COLO668 (cell line): ENCODE results near the gene EFL1.
"Not testable (repeated sequence)": the region's sequence is repeated elsewhere in the genome, so short reads cannot be mapped to it uniquely, and the experiment has no call there.

Source experiments
- DNase-seq: peaks from one replicate; lab custom pipeline; 2025; ENCODE audit not compliant: unreplicated experiment; lab: John Stamatoyannopoulos, UW

Gene EFL1

DNA sequence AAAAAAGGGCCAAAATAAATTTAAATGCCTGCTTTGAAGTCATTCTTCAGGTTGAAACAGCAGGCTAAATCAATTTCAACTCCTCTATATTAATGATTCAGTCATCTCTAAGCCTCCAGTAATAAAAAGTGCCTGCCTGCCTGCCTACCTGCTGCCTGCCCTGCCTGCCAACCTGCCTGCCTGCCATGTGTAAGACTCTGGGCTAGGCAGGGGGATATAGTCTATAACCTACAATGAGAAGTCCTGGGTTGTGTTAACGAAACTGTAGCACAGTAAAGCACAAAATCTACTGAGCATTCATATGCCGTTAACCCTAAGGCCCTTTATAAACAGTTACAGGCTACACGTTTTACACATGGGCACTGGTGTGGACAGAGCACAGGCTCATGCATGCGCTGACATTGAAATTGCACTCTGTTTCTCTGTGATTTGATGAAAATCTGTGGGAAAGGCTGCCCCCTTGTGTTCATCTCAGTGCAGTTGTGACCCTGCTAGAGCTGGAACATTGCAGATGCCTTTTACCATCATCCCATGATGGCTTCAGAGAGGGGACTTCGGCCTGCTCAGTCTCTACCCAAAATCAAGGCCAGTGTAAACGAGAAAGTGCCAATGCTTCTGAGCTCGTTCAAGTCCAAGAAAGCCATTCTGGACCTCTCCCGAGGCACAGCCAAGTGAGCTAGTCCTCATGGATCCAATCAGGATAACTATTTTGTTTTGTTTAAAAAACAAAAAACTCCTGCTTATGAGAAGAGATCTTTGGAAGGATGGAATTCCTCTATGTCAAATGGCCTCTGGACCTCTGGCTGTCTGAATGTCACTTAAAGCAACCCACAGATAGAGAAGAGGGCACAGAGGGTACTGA is 64.6 kb downstream of the EFL1 start:
- peak; percentile 44 for DNase-seq

DNA sequence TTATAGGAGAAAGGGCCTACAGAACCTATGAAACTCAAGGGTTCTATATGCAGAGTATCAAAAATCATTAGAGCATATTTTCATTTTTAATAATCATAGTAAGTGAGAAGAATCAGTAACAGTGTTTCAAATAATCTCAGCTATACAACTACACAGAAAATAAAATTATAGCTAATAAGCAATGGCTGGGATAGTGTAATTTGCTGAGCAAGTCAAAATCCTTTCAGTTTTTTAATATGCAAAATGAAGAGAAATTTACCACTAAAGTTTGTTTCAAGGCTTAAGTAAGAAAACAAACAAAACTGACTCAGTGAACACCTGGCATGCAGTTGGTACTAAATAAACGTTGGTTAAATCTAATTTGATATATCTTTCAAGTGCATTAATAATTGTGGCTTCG is 66.2 kb downstream of the EFL1 start:
- DNase-seq, result no peak

GRCh38 chr15:82195818-82196217 is 66.7 kb downstream of the EFL1 start:
- not testable (repeated sequence) for DNase-seq

DNA sequence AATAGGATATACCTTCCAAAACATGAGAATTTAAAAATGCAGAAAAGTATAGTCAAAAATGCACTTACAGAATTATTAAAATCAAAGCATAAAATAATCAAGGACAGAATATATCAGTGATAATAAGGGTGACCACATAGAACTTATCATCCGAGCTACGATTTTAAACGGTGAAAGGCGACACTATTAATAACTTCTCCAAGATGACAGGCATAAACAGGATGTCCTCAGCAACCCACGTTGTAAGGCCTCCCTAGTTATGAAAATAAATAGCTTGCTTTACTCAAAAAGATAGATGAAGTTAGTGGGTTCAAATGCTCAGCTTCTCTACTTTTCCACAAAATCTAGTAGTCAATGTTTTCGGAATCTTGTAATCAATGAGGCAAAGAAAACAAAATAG is 68.0 kb downstream of the EFL1 start:
- not testable (repeated sequence) for DNase-seq

- DNase-seq, result not testable (repeated sequence)
Observed at GRCh38 chr15:82193435-82193834, 69.1 kb downstream of the EFL1 start.

DNA sequence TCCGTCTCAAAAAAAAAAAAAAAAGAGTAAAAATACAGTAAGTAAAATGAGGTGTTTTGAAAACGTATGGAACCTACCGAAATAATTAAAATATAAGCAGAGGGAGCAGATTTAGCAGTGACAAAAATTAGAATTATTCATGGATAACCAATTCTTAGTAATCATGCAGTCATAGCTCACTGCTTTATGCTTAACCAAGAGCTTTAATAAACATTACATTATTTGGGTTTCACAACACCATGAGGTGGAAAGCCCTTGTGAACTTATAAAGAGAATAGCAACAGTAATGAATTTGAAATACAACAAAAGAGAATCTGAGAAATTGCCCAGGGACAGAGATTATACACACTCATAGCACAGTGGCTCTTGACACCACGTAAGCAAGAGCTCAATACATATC is 70.1 kb downstream of the EFL1 start:
- not testable (repeated sequence) for DNase-seq

DNA sequence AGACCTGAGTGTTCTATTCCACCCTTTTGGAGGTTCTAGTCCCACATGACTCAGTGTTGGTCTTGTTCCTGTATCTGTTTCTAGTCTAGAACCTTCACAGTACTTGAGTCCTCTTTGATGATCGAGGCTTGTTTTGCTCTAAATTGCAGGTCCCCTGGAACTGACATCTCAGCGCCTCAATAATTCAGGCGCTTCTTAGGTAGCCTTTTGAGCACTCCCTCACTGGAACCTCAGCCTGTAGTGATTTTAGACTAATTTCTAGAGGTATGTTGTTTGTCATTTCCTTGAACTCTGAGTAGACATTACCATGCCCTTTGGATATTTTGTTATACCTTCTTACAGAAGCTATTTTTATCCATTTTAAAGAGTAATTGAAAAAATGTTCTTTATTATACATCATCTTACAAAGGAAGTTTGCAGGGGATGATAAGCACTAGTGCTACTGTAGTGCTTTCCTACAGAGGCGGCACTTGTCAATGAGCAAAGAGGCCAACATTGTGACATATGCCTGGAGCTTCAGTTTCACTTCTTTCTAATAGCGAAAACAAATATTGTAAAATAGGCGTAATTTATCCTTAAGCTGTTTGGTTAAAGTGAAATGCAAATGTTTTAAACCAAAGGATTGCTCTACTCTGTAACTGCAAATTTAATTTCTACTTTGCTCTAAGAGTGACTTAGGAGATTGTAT is 75.7 kb downstream of the EFL1 start:
- DNase-seq, result no peak

DNA sequence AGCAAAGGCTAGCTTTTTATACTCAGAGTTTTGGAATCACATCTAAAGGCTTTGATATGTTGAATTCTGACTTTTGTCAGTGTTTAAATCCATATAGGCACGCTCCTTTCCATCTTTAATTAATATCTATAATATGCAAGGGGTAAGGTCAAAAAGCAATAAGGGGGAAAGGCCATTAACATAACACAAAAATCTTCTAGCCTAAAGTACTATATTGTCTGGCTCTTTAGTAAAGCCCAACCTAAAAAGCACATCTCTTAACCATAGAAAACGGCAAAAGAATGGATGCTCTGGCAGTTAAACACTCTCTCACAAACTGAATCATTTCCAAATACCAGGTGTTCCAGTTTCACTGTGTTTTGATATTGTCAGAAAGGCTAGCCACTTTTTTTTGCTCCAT is 76.4 kb downstream of the EFL1 start:
- no peak for DNase-seq

DNA sequence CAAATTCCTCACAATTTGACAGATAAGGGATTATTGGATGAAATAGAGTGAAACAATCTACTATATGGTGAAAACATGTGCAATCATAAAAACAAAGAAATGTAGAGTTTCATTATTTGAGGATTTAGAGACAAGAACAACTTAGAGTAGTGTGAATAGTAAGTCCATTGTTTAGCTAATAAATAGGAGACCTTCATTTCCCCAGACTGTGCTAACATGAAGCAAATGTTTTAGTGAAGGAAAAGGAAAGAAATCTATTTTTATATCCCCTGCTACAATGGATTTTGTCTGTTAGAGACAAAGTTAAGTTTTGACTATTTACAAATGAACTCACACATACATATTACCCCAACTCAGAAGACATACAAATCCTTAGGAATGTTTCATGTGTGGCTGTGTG is 77.8 kb downstream of the EFL1 start:
- DNase-seq, result no peak

DNA sequence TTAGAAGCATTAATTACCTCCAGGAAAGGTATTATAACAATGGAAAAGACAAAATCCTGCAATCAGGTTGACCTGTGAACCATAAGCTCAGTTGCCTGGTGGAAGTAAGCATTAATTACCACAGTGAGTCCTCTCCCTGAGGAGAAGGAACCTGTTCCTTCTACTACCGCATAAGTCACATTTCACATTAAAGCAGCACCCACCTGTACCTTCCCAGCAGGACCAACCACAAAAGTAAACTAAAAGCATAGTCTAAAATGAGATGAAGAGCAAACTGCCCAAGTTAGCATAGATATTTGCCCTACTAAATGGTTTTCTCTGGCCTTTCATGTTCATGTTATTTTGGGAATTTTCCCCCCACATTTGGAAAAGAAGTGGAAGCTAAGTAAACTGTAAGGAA is 78.2 kb downstream of the EFL1 start:
- no peak for DNase-seq

DNA sequence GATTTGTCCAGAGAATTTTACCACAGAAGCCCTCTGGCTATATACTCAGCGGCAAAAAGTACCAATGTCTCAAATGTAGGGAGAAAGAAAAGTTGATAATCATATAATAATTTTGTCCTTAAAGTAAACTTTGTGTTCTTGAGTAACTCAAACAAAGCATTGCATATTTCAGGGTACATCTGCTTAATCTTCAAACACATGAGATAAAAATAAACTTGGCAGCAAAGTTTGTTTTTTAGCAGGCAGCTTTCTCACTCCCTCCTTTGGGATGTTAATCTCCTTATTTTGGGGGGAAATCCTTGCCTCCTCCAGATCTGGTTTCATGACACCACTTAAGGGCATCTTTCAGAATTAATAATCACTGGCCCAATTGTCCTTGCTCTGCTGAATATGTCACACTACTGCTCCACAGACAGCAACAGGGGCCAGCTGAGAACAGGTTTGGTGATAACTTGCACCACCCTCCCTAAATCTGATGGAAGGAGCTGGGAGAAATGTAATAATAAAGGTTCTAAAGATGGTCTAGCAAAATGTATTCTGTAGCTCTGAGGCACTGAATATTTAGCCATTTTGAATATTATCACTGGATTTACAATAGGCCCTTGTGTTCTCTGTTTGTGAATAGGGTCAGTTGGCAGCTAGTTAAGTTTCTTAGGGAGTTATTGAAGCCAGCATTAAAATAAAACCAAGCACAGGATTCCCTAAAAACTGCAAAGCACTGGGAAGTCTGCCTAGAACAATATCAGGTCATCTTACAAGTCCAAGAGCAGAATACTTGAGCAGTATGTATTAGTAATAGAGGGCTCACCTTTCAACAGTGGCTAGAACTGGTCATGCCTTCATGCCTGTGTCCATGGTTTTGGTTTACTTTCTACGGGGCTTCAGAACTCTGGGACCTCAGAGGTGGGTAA is 79.2 kb downstream of the EFL1 start:
- no peak for DNase-seq

DNA sequence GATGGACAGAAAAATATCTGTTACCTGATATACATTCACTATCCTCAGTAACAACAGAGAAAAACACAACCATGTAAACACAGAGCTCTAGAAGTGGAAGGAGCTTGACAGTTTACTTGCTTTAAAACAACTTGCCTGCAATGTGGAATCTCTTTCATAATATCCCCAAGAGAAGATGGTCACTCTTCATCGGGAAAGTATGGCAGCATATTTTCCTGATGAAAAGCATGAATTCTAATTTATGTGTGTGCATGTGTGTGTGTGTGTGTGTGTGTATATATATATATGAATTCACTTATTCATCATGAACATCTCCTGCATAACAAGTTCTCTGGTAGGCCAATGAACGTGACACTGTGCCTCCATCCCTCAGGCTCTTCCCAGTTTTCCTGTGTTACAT is 81.2 kb downstream of the EFL1 start:
- DNase-seq, result no peak

DNA sequence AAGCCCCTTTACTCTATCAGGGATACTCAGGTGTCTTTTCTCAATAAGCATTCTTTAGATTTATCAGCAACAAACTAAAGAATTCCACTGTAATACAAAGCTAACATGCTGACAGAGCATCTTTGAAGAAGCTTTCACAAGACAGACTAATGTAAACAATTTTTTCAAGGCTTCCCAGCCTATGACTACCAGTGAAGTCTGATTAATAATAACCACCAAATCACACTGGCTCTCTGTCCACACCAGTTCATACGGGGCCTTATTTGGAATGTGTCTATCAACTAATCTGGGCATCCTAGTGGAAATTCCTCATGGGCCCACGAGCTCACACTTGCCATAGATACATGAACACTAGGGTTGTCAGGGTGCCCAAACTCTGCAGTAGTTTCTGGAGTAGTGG is 84.5 kb downstream of the EFL1 start:
- no peak for DNase-seq

DNA sequence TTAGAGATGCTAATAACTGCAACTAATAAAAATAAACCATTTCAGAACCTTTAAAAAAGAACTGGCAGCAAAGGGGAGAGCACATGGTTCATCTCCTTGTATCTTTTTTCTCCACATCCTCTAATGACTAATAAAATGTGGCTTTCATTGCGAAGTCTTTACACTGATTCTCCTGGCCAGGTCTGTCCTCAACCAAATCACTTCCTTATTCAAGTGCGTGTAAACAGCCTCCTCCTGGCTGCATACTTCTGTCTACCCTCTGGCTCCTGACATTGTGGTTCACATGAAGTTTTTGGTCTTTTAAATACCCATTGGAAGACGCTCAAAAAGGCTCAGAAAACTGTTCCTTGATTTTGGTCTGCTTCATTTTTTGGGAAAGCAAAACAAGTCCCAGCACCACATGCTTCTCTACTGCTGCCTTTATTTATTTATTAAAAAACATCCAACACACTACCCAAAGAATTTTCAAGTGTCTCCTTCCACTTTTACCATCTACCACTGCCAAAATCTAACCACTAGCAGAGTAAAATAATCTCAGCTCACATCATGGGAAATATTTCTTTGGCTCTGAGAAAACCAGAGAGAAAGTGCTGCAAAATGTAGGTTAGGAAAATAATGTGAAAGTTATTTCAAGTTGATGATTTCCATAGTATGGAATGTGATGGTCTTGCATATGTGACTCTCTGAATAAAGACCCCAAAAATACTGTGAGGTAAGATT is 85.1 kb downstream of the EFL1 start:
- DNase-seq, result no peak

DNA sequence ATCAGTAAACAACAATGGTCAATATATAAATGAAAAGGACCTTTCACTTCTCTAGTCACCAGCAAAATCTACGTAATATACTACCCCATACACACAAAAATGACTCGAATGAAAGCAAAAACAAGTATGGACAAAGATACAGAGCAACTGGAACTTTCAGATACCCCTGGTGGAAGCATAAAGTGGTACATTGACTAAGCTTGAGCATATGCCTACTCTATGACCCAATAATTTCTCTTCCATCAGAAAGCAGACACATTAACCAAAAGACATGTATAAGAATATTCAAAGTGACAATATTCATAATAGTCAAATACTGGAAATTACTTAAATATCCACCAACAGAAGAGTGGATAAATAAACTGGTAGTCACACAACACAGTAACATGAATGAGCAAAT is 86.0 kb downstream of the EFL1 start:
- DNase-seq, result no peak

GRCh38 chr15:82174471-82175235 is 87.9 kb downstream of the EFL1 start:
- DNase-seq, result no peak

DNA sequence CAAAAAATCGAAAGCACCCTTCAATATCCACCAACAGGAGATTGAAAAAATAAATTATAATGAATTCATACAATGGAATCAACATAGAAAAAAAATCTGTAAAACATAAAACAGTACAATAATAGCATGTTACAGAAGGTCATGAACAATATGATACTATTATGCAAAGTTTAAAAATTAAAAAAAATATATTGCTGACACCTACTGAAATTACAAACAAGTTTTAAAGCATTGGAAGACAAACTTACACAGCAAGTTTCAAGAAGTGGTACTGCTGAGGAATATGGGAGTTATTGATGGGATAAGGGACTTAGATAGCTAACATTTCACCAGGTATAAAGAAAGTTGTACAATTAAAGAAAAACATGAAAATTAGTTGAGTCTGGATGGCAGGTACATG is 89.4 kb downstream of the EFL1 start:
- no peak for DNase-seq

- DNase-seq, result no peak
Observed at GRCh38 chr15:82172506-82172905, 90.0 kb downstream of the EFL1 start.

DNA sequence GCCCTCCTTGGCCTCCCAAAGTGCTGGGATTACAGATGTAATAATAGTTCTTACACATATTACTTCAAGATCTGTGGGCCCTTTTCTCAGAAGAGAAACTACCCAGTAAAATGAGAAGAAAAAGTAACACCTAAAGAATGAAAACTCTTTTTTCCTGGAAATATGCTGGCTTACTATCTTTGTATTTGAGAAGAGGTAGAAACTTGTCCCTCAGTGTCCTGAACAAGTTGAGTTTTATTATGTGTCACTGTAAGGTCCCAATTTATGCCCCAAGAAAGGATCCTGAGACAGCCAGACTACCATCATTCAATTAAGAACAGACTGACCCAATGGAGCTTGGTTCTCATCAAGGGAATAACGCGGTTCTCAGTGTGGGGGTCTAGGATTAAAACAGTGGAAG is 93.8 kb downstream of the EFL1 start:
- no peak for DNase-seq

DNA sequence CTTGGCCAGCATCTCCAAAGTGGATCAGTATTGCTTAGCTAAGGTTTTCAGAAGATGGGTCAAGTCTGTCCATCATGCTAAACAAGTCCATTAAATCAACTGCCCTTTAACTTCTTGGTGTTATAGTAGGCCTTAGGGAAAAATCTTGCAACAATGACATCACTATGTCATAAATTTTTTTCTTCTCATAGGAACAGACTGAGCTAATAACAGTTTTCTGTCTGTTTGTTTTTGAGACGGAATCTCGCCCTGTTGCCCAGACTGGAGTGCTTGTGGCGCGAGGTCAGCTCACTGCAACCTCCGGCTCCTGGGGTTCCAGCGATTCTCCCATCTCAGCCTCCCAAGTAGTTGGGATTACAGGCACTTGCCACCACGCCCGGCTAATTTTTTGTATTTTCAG is 94.2 kb downstream of the EFL1 start:
- no peak for DNase-seq
